Measurements from ENCODE around the gene GRXCR1. TPM values are rescaled to one million over a fixed set of nuclear protein-coding genes. Genes with fewer than 3 reads are reported as not detected.

The GRXCR1 gene
- total and polyA plus RNA-seq, 4 donors, result not detected

DNA sequence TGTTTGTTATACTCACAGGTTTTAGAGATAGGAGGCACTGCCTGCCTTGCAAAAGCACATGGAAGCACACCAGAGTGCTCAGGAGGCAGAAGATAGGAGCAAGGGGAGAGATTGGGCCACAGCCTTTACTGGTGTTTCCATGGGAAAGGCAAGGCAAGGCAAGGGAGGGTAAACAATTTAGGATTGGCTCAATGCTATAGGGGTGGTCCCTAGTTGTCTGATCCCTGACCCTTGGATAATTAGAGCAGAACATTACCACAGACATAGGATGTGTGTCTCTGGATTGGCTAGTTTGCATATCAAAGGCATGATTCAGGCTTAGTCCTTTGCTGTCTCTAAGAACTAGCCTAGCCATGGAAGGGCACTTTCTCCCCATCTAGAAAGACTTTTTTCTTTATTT, 36.1 kb downstream of the GRXCR1 start:
- TF ChIP-seq EGR1 (IDR thresholded peaks at IDR 0.05; ENCODE audit: low read depth in 2 of 2) (no peak), REST (IDR thresholded peaks at IDR 0.05) (no peak), NR2F2 (IDR thresholded peaks at IDR 0.05) (no peak), HNF4G (IDR thresholded peaks at IDR 0.05) (no peak), SP1 (IDR thresholded peaks at IDR 0.05) (no peak), FOXA2 (IDR thresholded peaks at IDR 0.05) (no peak), RXRA (IDR thresholded peaks at IDR 0.05) (no peak)
- Histone ChIP-seq H3K27me3 (ENCODE audit: control insufficient read depth in 4 of 4, insufficient read depth in 4 of 4, low read length in 3 of 4) (no peaks in the 10 kb centered on the region), H3K27ac (ENCODE audit: low read depth in 1 of 2, low read length in 2 of 2) (no peak overlapping the region), H3K9me3 (ENCODE audit: control insufficient read depth in 4 of 4, low read length in 3 of 4) (no peaks in the 10 kb centered on the region), H3K36me3 (ENCODE audit: control insufficient read depth in 4 of 4, insufficient read depth in 3 of 4, low read depth in 1 of 4, low read length in 3 of 4) (no peaks in the 10 kb centered on the region), H3K4me3 (ENCODE audit: low read depth in 1 of 3, low read length in 3 of 3) (no peak overlapping the region), H3K4me1 (ENCODE audit: control insufficient read depth in 4 of 4, insufficient read depth in 4 of 4, low read length in 3 of 4) (no peaks in the 10 kb centered on the region), H3K9ac (ENCODE audit: low read depth in 1 of 2, low read length in 2 of 2) (no peak overlapping the region)
- DNase-seq (ENCODE audit: low spot score), result no peak

DNA sequence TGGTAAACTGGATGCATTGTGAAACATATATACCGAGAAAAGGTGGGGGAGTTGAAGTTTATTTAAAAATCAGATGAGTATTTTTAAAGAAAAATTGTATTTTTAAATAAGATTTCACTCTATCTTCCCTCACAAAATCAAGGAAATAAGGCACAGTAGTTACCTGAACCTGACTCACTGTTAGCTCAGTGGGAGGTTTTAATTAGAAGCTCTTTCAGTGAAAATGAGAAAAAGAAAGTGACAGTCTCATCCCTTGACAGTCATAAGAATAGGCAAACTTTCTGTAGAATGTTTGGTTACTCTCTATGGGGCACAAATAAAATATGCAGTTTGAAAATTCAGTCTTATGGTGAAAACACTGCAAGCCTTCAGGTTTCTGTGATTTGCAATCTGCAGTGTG, 49.7 kb downstream of the GRXCR1 start:
- H3K27me3 ChIP-seq (ENCODE audit: control insufficient read depth in 4 of 4, insufficient read depth in 4 of 4, low read length in 3 of 4), result no peaks in the 10 kb centered on the region
- DNase-seq (ENCODE audit: low spot score), result no peak

More for the DNA sequence above, 49.7 kb downstream of the GRXCR1 start:
- Histone ChIP-seq H3K9me3 (ENCODE audit: control insufficient read depth in 4 of 4, low read length in 3 of 4) (peaks cover 0 to 4% (median 0%) of the 10 kb centered on the region in 4 donors), H3K36me3 (ENCODE audit: control insufficient read depth in 4 of 4, insufficient read depth in 3 of 4, low read depth in 1 of 4, low read length in 3 of 4) (no peaks in the 10 kb centered on the region), H3K4me1 (ENCODE audit: control insufficient read depth in 4 of 4, insufficient read depth in 4 of 4, low read length in 3 of 4) (no peaks in the 10 kb centered on the region), H3K9ac (ENCODE audit: low read depth in 1 of 2, low read length in 2 of 2) (no peak overlapping the region), H3K27ac (ENCODE audit: low read depth in 1 of 2, low read length in 2 of 2) (no peak overlapping the region), H3K4me3 (ENCODE audit: low read depth in 1 of 3, low read length in 3 of 3) (no peak overlapping the region)
- 52% methylated on average over 1 of the region's 1 CpG for WGBS
- TF ChIP-seq NR2F2 (IDR thresholded peaks at IDR 0.05) (no peak), RXRA (IDR thresholded peaks at IDR 0.05) (no peak), ATF3 (IDR thresholded peaks at IDR 0.05) (no peak), CTCF (IDR thresholded peaks at IDR 0.05; ENCODE audit: low read depth, low read length, missing input control) (no peak), YY1 (IDR thresholded peaks at IDR 0.05) (no peak), TAF1 (conservative IDR thresholded peaks at IDR 0.05) (no peak), ZBTB33 (IDR thresholded peaks at IDR 0.05) (no peak), EGR1 (IDR thresholded peaks at IDR 0.05; ENCODE audit: low read depth in 2 of 2) (no peak), JUND (IDR thresholded peaks at IDR 0.05) (no peak), REST (IDR thresholded peaks at IDR 0.05) (no peak), GABPA (IDR thresholded peaks at IDR 0.05 in 1 of 2, conservative IDR thresholded peaks at IDR 0.05 in 1 of 2) (no peak), FOXA2 (IDR thresholded peaks at IDR 0.05) (no peak), SP1 (IDR thresholded peaks at IDR 0.05) (no peak), RAD21 (IDR thresholded peaks at IDR 0.05) (no peak)
- TF ChIP-seq, protein P1, sequence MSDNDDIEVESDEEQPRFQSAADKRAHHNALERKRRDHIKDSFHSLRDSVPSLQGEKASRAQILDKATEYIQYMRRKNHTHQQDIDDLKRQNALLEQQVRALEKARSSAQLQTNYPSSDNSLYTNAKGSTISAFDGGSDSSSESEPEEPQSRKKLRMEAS (IDR thresholded peaks at IDR 0.05), result no peak

Measured in liver (tissue), 9 donors.